Fibroblast of lung (primary cell): ENCODE results near the gene PRLR. TPM values are rescaled to one million over a fixed set of nuclear protein-coding genes. Genes with fewer than 3 reads are reported as not detected.

ENCODE experiments used
- DNase-seq, 2 donors: peaks; one replicate each; pipeline versions ENCODE4 v3.0.0 to v3.0.0-alpha.2; 2010; ENCODE audit warnings: low read depth in 2 of 2
- H2AFZ ChIP-seq: 2 replicates; pipeline ENCODE4 v1.5.1; 2012; ENCODE audit warnings: low read length, control low read depth, inconsistent platforms
- H3K27ac ChIP-seq: 2 replicates; pipeline ENCODE4 v1.5.1; 2011; ENCODE audit warnings: low read length, control low read depth; ENCODE audit not compliant: insufficient read depth
- H3K27me3 ChIP-seq: 2 replicates; pipeline ENCODE4 v1.5.1; 2011; ENCODE audit warnings: mild to moderate bottlenecking, low read length; ENCODE audit not compliant: control insufficient read depth, insufficient read depth
- H3K36me3 ChIP-seq: 2 replicates; pipeline ENCODE4 v1.5.1; 2011; ENCODE audit warnings: low read length; ENCODE audit not compliant: control insufficient read depth, insufficient read depth
- H3K4me1 ChIP-seq: 2 replicates; pipeline ENCODE4 v1.5.1; 2011; ENCODE audit warnings: low read length; ENCODE audit not compliant: control insufficient read depth, insufficient read depth; ENCODE audit errors: extremely low read depth
- H3K4me2 ChIP-seq: 2 replicates; pipeline ENCODE4 v1.5.1; 2011; ENCODE audit warnings: low read length, control low read depth; ENCODE audit not compliant: insufficient read depth; ENCODE audit errors: extremely low read depth
- H3K4me3 ChIP-seq, 4 experiments: fragments of 200-600 bp in 1 of 4; sonication (generic) in 1 of 4; replicated peaks in 1 of 4; 2 replicates each; pipeline ENCODE4 v1.5.1; 2011 to 2016; ENCODE audit warnings: low read length in 4 of 4, low read depth in 3 of 4, mild to moderate bottlenecking in 3 of 4, control low read depth in 2 of 4, inconsistent platforms in 1 of 4, mixed read lengths in 1 of 4; ENCODE audit not compliant: insufficient read depth in 1 of 4; ENCODE audit errors: control extremely low read depth in 1 of 4
- H3K79me2 ChIP-seq: 2 replicates; pipeline ENCODE4 v1.5.1; 2012; ENCODE audit warnings: mild to moderate bottlenecking, low read length, inconsistent platforms; ENCODE audit not compliant: control insufficient read depth, insufficient read depth
- H3K9ac ChIP-seq: 2 replicates; pipeline ENCODE4 v1.5.1; 2011; ENCODE audit warnings: mild to moderate bottlenecking, low read length, control low read depth; ENCODE audit not compliant: insufficient read depth
- H3K9me3 ChIP-seq: 2 replicates; pipeline ENCODE4 v1.5.1; 2012; ENCODE audit warnings: low read depth, low read length; ENCODE audit not compliant: control insufficient read depth, insufficient read depth
- H4K20me1 ChIP-seq: 2 replicates; pipeline ENCODE4 v1.5.1; 2011; ENCODE audit warnings: low read length; ENCODE audit not compliant: control insufficient read depth, insufficient read depth; ENCODE audit errors: extremely low read depth
- EZH2 ChIP-seq: IDR thresholded peaks from 2 replicates; pipeline ENCODE4 v1.5.1; 2012; ENCODE audit warnings: low read length, control low read depth, mild to moderate bottlenecking; ENCODE audit errors: missing control alignments
- polyA plus RNA-seq, 2 donors: library from polyadenylated mRNA; depleted of rRNA in 1 of 2; stranded (reverse) in 1 of 2; unstranded in 1 of 2; fragments of >200 nt; gene quantifications; 2 replicates each; pipeline ENCODE4 v1.2.1, GENCODE V29; 2011 to 2012; ENCODE audit warnings: missing spikeins in 1 of 2
- total RNA-seq: library from RNA; depleted of rRNA; stranded (reverse); fragments of >200 nt; gene quantifications from 2 replicates; pipeline ENCODE4 v1.2.1, GENCODE V29; 2014
- TF ChIP-seq, protein P1 (sequence below), 2 donors: IDR thresholded peaks in 1 of 2; conservative IDR thresholded peaks in 1 of 2; 1 replicate in 1 of 2; 2 replicates in 1 of 2; pipeline ENCODE4 v1.5.1; 2011 to 2012; ENCODE audit warnings: low read length in 2 of 2, control low read depth in 1 of 2, inconsistent platforms in 1 of 2, low read depth in 1 of 2, mild to moderate bottlenecking in 1 of 2

Gene PRLR
- total and polyA plus RNA-seq, 2 donors (not counting 1 experiment from before 2014, with no cell fraction given) = 0.33 to 0.41 TPM

DNA sequence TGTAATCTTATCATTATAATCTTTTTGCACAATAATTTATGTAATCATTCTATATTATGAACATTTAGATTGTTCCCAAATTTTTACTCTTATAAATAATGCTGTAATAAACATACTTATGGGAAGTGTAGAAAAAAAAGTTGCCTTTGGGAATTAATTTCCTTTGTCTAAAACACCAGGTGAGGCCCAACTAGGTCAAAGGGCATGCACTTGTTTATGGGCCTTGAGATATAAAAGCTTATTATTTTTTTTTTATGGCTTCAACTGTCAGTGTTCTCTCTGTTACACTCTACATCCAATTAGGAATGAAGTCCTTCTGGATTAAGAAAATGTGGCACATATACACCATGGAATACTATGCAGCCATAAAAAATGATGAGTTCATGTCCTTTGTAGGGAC, 6.5 kb upstream of the PRLR start:
- no peak overlapping the region for H3K4me3 ChIP-seq
- H3K4me1 ChIP-seq = no peaks in the 10 kb centered on the region
- TF ChIP-seq, protein P1, sequence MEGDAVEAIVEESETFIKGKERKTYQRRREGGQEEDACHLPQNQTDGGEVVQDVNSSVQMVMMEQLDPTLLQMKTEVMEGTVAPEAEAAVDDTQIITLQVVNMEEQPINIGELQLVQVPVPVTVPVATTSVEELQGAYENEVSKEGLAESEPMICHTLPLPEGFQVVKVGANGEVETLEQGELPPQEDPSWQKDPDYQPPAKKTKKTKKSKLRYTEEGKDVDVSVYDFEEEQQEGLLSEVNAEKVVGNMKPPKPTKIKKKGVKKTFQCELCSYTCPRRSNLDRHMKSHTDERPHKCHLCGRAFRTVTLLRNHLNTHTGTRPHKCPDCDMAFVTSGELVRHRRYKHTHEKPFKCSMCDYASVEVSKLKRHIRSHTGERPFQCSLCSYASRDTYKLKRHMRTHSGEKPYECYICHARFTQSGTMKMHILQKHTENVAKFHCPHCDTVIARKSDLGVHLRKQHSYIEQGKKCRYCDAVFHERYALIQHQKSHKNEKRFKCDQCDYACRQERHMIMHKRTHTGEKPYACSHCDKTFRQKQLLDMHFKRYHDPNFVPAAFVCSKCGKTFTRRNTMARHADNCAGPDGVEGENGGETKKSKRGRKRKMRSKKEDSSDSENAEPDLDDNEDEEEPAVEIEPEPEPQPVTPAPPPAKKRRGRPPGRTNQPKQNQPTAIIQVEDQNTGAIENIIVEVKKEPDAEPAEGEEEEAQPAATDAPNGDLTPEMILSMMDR (conservative IDR thresholded peaks at IDR 0.05 in 1 of 2, IDR thresholded peaks at IDR 0.05 in 1 of 2; ENCODE audit: low read depth in 1 of 2, low read length in 2 of 2) = no peak
- no peaks in the 10 kb centered on the region for H3K36me3 ChIP-seq
- no peak overlapping the region for H3K27ac ChIP-seq
- no peak overlapping the region for H3K4me2 ChIP-seq
- H3K79me2 ChIP-seq = no peaks in the 10 kb centered on the region
- DNase-seq = no peak
- no peak overlapping the region for H3K9ac ChIP-seq
- no peak overlapping the region for H2AFZ ChIP-seq
- no peaks in the 10 kb centered on the region for H3K9me3 ChIP-seq
- peaks cover 2% of the 10 kb centered on the region for H3K27me3 ChIP-seq
- H4K20me1 ChIP-seq = no peaks in the 10 kb centered on the region

DNA sequence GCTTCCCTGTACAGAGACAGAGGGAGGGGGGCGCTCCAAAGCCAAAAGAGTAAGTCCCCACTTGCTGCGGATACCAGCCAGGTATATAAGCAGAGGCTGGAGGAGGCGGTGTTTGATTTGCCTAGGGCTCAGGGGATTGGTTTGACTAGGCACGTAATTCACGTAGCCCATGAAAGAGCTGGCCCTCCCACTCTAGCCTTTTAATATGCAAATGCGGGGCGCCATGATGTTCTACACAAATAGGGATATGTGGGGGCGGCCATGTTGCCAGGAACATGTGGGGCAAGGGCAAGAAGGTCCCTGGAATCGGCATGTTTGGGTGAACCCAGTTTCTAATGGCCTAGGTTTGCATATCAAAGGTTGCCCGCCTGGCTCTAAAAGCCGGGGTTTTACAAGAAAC, 3.3 kb upstream of the PRLR start:
- no peak overlapping the region for H3K4me3 ChIP-seq
- H3K79me2 ChIP-seq = no peaks in the 10 kb centered on the region
- TF ChIP-seq EZH2 = no peak
- TF ChIP-seq, protein P1 (conservative IDR thresholded peaks at IDR 0.05 in 1 of 2, IDR thresholded peaks at IDR 0.05 in 1 of 2; ENCODE audit: low read depth in 1 of 2, low read length in 2 of 2) = no peak
- no peaks in the 10 kb centered on the region for H4K20me1 ChIP-seq
- no peak overlapping the region for H3K27ac ChIP-seq
- H3K4me2 ChIP-seq = no peak overlapping the region
- no peak overlapping the region for H3K9ac ChIP-seq
- no peak for DNase-seq
- no peaks in the 10 kb centered on the region for H3K9me3 ChIP-seq
- no peaks in the 10 kb centered on the region for H3K36me3 ChIP-seq
- H3K27me3 ChIP-seq = peaks cover 26% of the 10 kb centered on the region
- H2AFZ ChIP-seq = no peak overlapping the region
- H3K4me1 ChIP-seq = no peaks in the 10 kb centered on the region

- Histone ChIP-seq H3K9ac (no peak overlapping the region), H3K4me1 (no peaks in the 10 kb centered on the region), H3K79me2 (no peaks in the 10 kb centered on the region), H3K27ac (no peak overlapping the region), H3K9me3 (no peaks in the 10 kb centered on the region), H4K20me1 (no peaks in the 10 kb centered on the region), H3K36me3 (no peaks in the 10 kb centered on the region), H3K27me3 (peaks cover 30% of the 10 kb centered on the region), H3K4me3 (no peak overlapping the region), H3K4me2 (no peak overlapping the region), H2AFZ (no peak overlapping the region)
- no peak for DNase-seq
- TF ChIP-seq, protein P1 (conservative IDR thresholded peaks at IDR 0.05 in 1 of 2, IDR thresholded peaks at IDR 0.05 in 1 of 2; ENCODE audit: low read depth in 1 of 2, low read length in 2 of 2) = no peak
- TF ChIP-seq EZH2 = no peak
Measured at GRCh38 chr5:35233121-35233520, 2.8 kb upstream of the PRLR start.
